H1 (cell line): ENCODE measurements around the gene CENATAC. TPM values are rescaled to one million over a fixed set of nuclear protein-coding genes. Genes with fewer than 3 reads are reported as not detected.

ENCODE experiments used
- CTCF ChIA-PET: fragments of 300-600 bp; sonication (Branson Sonifier 250); formaldehyde crosslinking; loops from one replicate; lab custom pipeline; 2021; ENCODE audit not compliant: partially characterized antibody; lab: Charles Lee
- POLR2A ChIA-PET: fragments of 300-600 bp; sonication (Branson Sonifier 250); formaldehyde crosslinking; loops from one replicate; lab custom pipeline; 2021; ENCODE audit warnings: inconsistent platforms; ENCODE audit not compliant: partially characterized antibody; lab: Charles Lee
- DNase-seq, 2 experiments: peaks; one replicate each; pipeline versions ENCODE4 v3.0.0 to v3.0.0-alpha.2; 2010 to 2022; ENCODE audit warnings: low spot score in 2 of 2, low read depth in 1 of 2, mixed read lengths in 1 of 2
- FAIRE-seq: peaks from 2 replicates; lab custom pipeline; 2011; peaks lifted over from hg19 to GRCh38; lab: Jason Lieb, UNC
- H2AFZ ChIP-seq: 2 replicates; pipeline ENCODE4 v1.8.1; 2012; ENCODE audit warnings: low read length, inconsistent platforms
- H2AK5ac ChIP-seq: 2 replicates; pipeline ENCODE4 v1.6.1; 2013; ENCODE audit warnings: low read depth, low read length
- H2BK120ac ChIP-seq: replicated peaks from 2 replicates; pipeline ENCODE3; 2013; ENCODE audit warnings: low read depth, low read length, inconsistent platforms
- H2BK12ac ChIP-seq: 2 replicates; pipeline ENCODE4 v1.6.1; 2013; ENCODE audit warnings: low read depth, low read length
- H2BK15ac ChIP-seq: 2 replicates; pipeline ENCODE4 v1.6.1; 2013; ENCODE audit warnings: low read length
- H2BK20ac ChIP-seq: 2 replicates; pipeline ENCODE4 v1.6.1; 2013; ENCODE audit warnings: low read length
- H2BK5ac ChIP-seq: 2 replicates; pipeline ENCODE4 v1.6.1; 2013; ENCODE audit warnings: low read depth, low read length
- H3K14ac ChIP-seq: 2 replicates; pipeline ENCODE4 v1.6.1; 2013; ENCODE audit warnings: inconsistent platforms; ENCODE audit not compliant: insufficient read length
- H3K18ac ChIP-seq: 2 replicates; pipeline ENCODE4 v1.6.1; 2013; ENCODE audit warnings: low read length; ENCODE audit errors: extremely low read depth
- H3K23ac ChIP-seq: 2 replicates; pipeline ENCODE4 v1.6.1; 2013; ENCODE audit warnings: inconsistent platforms; ENCODE audit not compliant: insufficient read length
- H3K23me2 ChIP-seq: 2 replicates; pipeline ENCODE4 v1.6.1; 2013; ENCODE audit warnings: low read depth, low read length
- H3K27ac ChIP-seq: 2 replicates; pipeline ENCODE4 v1.6.1; 2011; ENCODE audit warnings: low read depth, low read length, inconsistent platforms
- H3K27me3 ChIP-seq, 4 experiments: replicated peaks in 1 of 4; 1 replicate in 1 of 4; 2 replicates in 3 of 4; pipeline versions ENCODE4 v1.6.1 to v1.8.1; 2011 to 2013; ENCODE audit warnings: low read length in 3 of 4, mild to moderate bottlenecking in 3 of 4, inconsistent platforms in 2 of 4, mixed read lengths in 2 of 4, moderate library complexity in 1 of 4; ENCODE audit not compliant: control insufficient read depth in 3 of 4, insufficient read depth in 3 of 4; ENCODE audit errors: extremely low read depth in 1 of 4
- H3K36me3 ChIP-seq, 4 experiments: 2 replicates each; pipeline versions ENCODE4 v1.6.1 to v1.8.1; 2011 to 2013; ENCODE audit warnings: mild to moderate bottlenecking in 4 of 4, low read length in 3 of 4, moderate library complexity in 2 of 4, control low read depth in 1 of 4, inconsistent platforms in 1 of 4; ENCODE audit not compliant: insufficient read depth in 4 of 4, control insufficient read depth in 2 of 4
- H3K4ac ChIP-seq: replicated peaks from 2 replicates; pipeline ENCODE3; 2013; ENCODE audit warnings: low read length, low read depth, mixed read lengths, inconsistent platforms; ENCODE audit not compliant: insufficient read length
- H3K4me1 ChIP-seq, 4 experiments: replicated peaks in 1 of 4; 1 replicate in 1 of 4; 2 replicates in 3 of 4; pipeline versions ENCODE4 v1.6.1 to v1.8.1; 2011 to 2013; ENCODE audit warnings: low read length in 3 of 4, inconsistent platforms in 2 of 4, mixed read lengths in 1 of 4; ENCODE audit not compliant: insufficient read depth in 4 of 4, control insufficient read depth in 3 of 4
- H3K4me2 ChIP-seq, 2 experiments: 2 replicates each; pipeline versions ENCODE4 v1.6.1 to v1.8.1; 2011 to 2013; ENCODE audit warnings: low read depth in 2 of 2, low read length in 2 of 2, control low read depth in 1 of 2, inconsistent platforms in 1 of 2, mild to moderate bottlenecking in 1 of 2; ENCODE audit not compliant: insufficient read depth in 1 of 2
- H3K4me3 ChIP-seq, 4 experiments: fragments of 200-600, 300-600 bp in 1 of 4; sonication (generic), shearing (Covaris generic), sonication (Bioruptor Twin) in 1 of 4; 2 replicates each; pipeline versions ENCODE4 v1.5.1 to v1.8.1; 2011 to 2016; ENCODE audit warnings: low read length in 4 of 4, low read depth in 3 of 4, control low read depth in 2 of 4, inconsistent platforms in 2 of 4, mild to moderate bottlenecking in 2 of 4, mixed read lengths in 1 of 4, moderate library complexity in 1 of 4; ENCODE audit not compliant: insufficient read depth in 2 of 4; ENCODE audit errors: extremely low read depth in 1 of 4
- H3K56ac ChIP-seq: replicated peaks from 2 replicates; pipeline ENCODE3; 2013; ENCODE audit warnings: low read depth, mild to moderate bottlenecking, mixed read lengths, low read length, inconsistent platforms; ENCODE audit not compliant: insufficient read length
- H3K79me1 ChIP-seq: 2 replicates; pipeline ENCODE4 v1.6.1; 2013; ENCODE audit warnings: low read depth, low read length, control low read depth
- H3K79me2 ChIP-seq, 2 experiments: 2 replicates each; pipeline versions ENCODE4 v1.6.1 to v1.8.1; 2012 to 2013; ENCODE audit warnings: low read length in 2 of 2, mild to moderate bottlenecking in 2 of 2, inconsistent platforms in 1 of 2; ENCODE audit not compliant: insufficient read depth in 2 of 2, control insufficient read depth in 1 of 2
- H3K9ac ChIP-seq, 4 experiments: replicated peaks in 1 of 4; 1 replicate in 1 of 4; 2 replicates in 3 of 4; pipeline versions ENCODE4 v1.6.1 to v1.8.1; 2011 to 2013; ENCODE audit warnings: low read depth in 3 of 4, low read length in 3 of 4, control low read depth in 2 of 4, mild to moderate bottlenecking in 2 of 4, moderate library complexity in 2 of 4, inconsistent platforms in 1 of 4; ENCODE audit errors: extremely low read depth in 1 of 4
- H3K9me3 ChIP-seq, 2 experiments: 2 replicates each; pipeline versions ENCODE4 v1.6.1 to v1.8.1; 2012 to 2013; ENCODE audit warnings: mild to moderate bottlenecking in 2 of 2, moderate library complexity in 2 of 2, control low read depth in 1 of 2, inconsistent platforms in 1 of 2, low read depth in 1 of 2, low read length in 1 of 2, mixed read lengths in 1 of 2; ENCODE audit not compliant: insufficient read depth in 2 of 2
- H4K20me1 ChIP-seq, 2 experiments: replicated peaks in 1 of 2; 2 replicates each; pipeline versions ENCODE3 to v1.8.1; 2011 to 2013; ENCODE audit warnings: inconsistent platforms in 2 of 2, low read length in 2 of 2, mild to moderate bottlenecking in 1 of 2; ENCODE audit not compliant: insufficient read depth in 2 of 2, control insufficient read depth in 1 of 2
- H4K5ac ChIP-seq: 2 replicates; pipeline ENCODE4 v1.6.1; 2013; ENCODE audit warnings: low read length, low read depth, mixed read lengths, inconsistent platforms; ENCODE audit not compliant: insufficient read length
- H4K8ac ChIP-seq: 2 replicates; pipeline ENCODE4 v1.8.0; 2013; ENCODE audit warnings: mild to moderate bottlenecking, moderate library complexity, low read length, inconsistent platforms; ENCODE audit not compliant: insufficient read depth; ENCODE audit errors: extremely low read depth
- H4K91ac ChIP-seq: replicated peaks from 2 replicates; pipeline ENCODE3; 2013; ENCODE audit warnings: low read length, mixed read lengths, inconsistent platforms; ENCODE audit not compliant: insufficient read length
- ASH2L ChIP-seq: fragments of 200-600, 300-600 bp; sonication (generic); IDR thresholded peaks from one replicate; pipeline ENCODE4 v1.7.1; 2017; ENCODE audit warnings: low read length
- BRCA1 ChIP-seq: IDR thresholded peaks from 2 replicates; pipeline ENCODE4 v1.6.1; 2012; ENCODE audit warnings: low read depth, low read length, improper control_type of control experiment
- SIRT6 ChIP-seq: IDR thresholded peaks from one replicate; pipeline ENCODE4 v1.7.1; 2012; ENCODE audit warnings: low read length, inconsistent platforms
- WGBS, 2 experiments: shearing (Covaris generic) in 1 of 2; methylation state at CpG; one replicate each; pipeline versions ENCODE4 v1.1.6 to v1.1.7; 2013 to 2015; ENCODE audit warnings: low lambda C conversion rate in 2 of 2, mixed read lengths in 2 of 2, inconsistent platforms in 1 of 2, low coverage in 1 of 2, missing lambda C conversion rate in 1 of 2; ENCODE audit not compliant: insufficient replicate concordance in 2 of 2, insufficient coverage in 1 of 2, insufficient read length in 1 of 2; ENCODE audit errors: extremely low coverage in 1 of 2, missing lambda C conversion rate in 1 of 2; 5-methylcytosine and 5-hydroxymethylcytosine counted together
- polyA plus RNA-seq, 7 experiments: library from polyadenylated mRNA; depleted of rRNA in 3 of 7; stranded (reverse) in 5 of 7; unstranded in 2 of 7; fragments of >200 nt in 5 of 7; fragments of 200-250 nt in 2 of 7; gene quantifications; 1 replicate in 5 of 7; 2 replicates in 1 of 7; 4 replicates in 1 of 7; pipeline versions ENCODE4 v1.2.1 to v1.2.3, GENCODE V29; 2011 to 2013; ENCODE audit warnings: missing spikeins in 2 of 7, mixed read lengths in 2 of 7
- total RNA-seq: library from RNA; stranded (reverse); fragmentation: NEBNext Ultra II Directional; extraction: Animal tissue kit (Norgen Biotek cat#: 25700); gene quantifications from 2 replicates; pipeline ENCODE4 v1.2.1, GENCODE V29; 2021

CENATAC gene
- total and polyA plus RNA-seq, 2 of the 8 experiments (the other 6 are each of a cell fraction or from before 2014, with no cell fraction given): 22.7 to 36.4 TPM

- no peak overlapping the region for H2BK5ac ChIP-seq
- H3K56ac ChIP-seq: no peak overlapping the region
- no peak overlapping the region for H3K4ac ChIP-seq
- no peak overlapping the region for H2AFZ ChIP-seq
- no peaks in the 10 kb centered on the region for H3K79me2 ChIP-seq
- FAIRE-seq (no peak), DNase-seq (no peak)
- H3K18ac ChIP-seq: no peak overlapping the region
- ChIA-PET POLR2A (interaction anchor here (2.2 kb wide), 1 partner anchor 63 kb away, joined by 5 read pairs; no protein-coding TSS in a partner anchor), CTCF (interaction anchor here (0.6 to 12.7 kb wide), 6 partner anchors 11 to 265 kb away, joined by 3 to 100 read pairs (median 4); no protein-coding TSS in a partner anchor)
- no peaks in the 10 kb centered on the region for H3K79me1 ChIP-seq
- no peaks in the 10 kb centered on the region for H4K20me1 ChIP-seq
- no peak overlapping the region; the same call in 1 of the 2 replicates for H4K8ac ChIP-seq
- 82% methylated on average over 2 of the region's 2 CpGs; no CpG with 5 or more reads in 1 of the 2 experiments for WGBS, 2 experiments
- no peak overlapping the region for H3K4me3 ChIP-seq
- no peaks in the 10 kb centered on the region for H3K36me3 ChIP-seq
- peaks cover 0 to 2% (median under 1%) of the 10 kb centered on the region in 4 experiments; a peak in 1 of 7 replicates for H3K27me3 ChIP-seq
- H4K5ac ChIP-seq: no peak overlapping the region
- no peaks in the 10 kb centered on the region for H3K9me3 ChIP-seq
- TF ChIP-seq BRCA1 (no peak), SIRT6 (no peak), ASH2L (no peak)
- no peak overlapping the region for H2BK15ac ChIP-seq
- H3K4me2 ChIP-seq: no peak overlapping the region
- no peak overlapping the region for H2BK120ac ChIP-seq
- H3K27ac ChIP-seq: no peak overlapping the region
- no peak overlapping the region for H2BK12ac ChIP-seq
- H3K4me1 ChIP-seq: peaks cover 0 to 5% (median 1%) of the 10 kb centered on the region in 4 experiments; a peak in 3 of 7 replicates
- H3K23me2 ChIP-seq: 0 out of 2 replicates have a peak, but pooled peaks cover 2% of the 10 kb centered on the region
- no peak overlapping the region for H2AK5ac ChIP-seq
- H3K23ac ChIP-seq: no peak overlapping the region
- no peak overlapping the region for H2BK20ac ChIP-seq
- H4K91ac ChIP-seq: no peak overlapping the region
- no peak overlapping the region for H3K9ac ChIP-seq
- H3K14ac ChIP-seq: no peak overlapping the region
These were observed 39.4 kb upstream of the CENATAC start for GRCh38 chr11:118958577-118958976.
